GM12873 (cell line): ENCODE results near the gene ADAM8.

ENCODE experiments used
- TF ChIP-seq, protein P1 (sequence below): IDR thresholded peaks from 2 replicates; pipeline ENCODE4 v1.5.1; 2012; ENCODE audit warnings: low read depth, mild to moderate bottlenecking, moderate library complexity, low read length, control low read depth; ENCODE audit not compliant: insufficient read depth; ENCODE audit errors: missing control alignments

The ADAM8 gene

DNA sequence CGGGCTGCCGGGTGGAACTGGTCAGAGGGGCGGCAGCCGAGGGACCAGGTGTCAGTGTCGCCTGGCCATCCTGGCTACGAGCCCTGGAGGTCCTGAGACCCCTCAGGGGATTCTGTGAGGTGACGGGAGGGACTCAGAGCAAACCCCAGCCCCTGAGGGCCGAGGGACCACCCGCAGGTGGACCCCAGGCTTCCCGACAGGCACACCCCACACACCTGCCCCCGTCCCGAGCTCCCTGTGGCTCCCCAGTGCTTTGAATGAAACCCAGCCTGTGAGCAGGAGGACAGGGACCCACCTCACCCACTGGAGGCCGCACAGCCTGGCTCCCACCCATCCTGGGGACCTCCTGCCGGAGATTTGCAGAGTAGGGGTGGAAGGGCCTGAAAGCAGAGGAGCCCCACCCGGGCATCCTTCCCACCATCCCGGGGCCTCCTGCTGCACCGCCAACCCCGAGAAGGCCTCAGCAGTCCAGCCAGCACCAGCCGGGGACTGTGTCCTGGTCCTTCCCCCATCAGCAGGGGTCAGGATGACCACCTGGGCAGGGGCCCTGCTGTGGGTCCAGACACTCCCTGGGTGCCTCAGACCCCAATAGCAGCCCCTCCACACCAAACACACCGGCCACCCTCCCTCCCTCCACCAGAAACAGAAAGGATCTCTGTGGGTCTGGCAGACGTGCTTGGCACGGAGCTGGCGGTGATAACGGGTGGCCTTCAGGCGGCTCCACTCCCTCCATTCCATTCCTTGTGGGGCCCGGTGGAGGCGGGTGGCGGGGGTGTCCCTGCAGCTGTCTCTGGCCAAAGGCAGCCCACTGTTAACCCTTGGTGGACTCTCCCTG, 25.1 kb downstream of the ADAM8 start:
- TF ChIP-seq, protein P1, sequence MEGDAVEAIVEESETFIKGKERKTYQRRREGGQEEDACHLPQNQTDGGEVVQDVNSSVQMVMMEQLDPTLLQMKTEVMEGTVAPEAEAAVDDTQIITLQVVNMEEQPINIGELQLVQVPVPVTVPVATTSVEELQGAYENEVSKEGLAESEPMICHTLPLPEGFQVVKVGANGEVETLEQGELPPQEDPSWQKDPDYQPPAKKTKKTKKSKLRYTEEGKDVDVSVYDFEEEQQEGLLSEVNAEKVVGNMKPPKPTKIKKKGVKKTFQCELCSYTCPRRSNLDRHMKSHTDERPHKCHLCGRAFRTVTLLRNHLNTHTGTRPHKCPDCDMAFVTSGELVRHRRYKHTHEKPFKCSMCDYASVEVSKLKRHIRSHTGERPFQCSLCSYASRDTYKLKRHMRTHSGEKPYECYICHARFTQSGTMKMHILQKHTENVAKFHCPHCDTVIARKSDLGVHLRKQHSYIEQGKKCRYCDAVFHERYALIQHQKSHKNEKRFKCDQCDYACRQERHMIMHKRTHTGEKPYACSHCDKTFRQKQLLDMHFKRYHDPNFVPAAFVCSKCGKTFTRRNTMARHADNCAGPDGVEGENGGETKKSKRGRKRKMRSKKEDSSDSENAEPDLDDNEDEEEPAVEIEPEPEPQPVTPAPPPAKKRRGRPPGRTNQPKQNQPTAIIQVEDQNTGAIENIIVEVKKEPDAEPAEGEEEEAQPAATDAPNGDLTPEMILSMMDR, result no peak

DNA sequence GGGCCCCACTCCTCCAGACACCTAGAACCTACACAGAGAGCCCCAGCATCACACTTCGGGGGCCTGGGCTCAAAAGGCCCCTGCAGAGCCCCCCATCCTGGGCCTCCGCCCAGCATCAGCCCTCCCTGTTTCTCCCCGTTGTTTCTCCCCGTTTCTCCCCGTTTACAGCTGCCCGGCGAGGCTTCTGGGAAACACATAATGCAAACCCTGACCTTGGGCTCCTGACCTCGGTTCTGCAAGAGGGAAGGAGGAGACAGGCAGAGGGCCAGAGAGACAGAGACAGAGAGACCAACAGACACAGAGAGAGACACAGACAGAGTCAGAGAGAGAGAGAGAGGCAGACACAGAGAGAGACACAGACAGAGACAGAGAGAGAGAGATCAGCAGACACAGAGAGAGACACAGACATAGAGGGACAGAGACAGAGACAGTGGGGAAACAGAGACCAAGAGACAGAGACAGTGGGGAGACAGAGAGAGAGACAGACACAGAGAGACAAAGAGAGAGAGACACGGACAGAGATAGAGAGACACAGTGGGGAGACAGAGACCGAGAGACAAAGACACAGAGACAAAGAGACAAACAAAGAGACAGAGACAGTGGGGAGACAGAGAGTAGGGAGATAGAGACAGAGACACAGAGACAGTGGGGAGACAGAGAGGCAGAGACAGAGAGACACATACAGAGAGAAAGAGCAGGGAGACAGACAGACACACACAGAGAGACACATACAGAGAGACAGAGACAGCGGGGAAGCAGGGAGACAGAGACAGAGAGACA, 26.5 kb downstream of the ADAM8 start:
- TF ChIP-seq, protein P1, result no peak

DNA sequence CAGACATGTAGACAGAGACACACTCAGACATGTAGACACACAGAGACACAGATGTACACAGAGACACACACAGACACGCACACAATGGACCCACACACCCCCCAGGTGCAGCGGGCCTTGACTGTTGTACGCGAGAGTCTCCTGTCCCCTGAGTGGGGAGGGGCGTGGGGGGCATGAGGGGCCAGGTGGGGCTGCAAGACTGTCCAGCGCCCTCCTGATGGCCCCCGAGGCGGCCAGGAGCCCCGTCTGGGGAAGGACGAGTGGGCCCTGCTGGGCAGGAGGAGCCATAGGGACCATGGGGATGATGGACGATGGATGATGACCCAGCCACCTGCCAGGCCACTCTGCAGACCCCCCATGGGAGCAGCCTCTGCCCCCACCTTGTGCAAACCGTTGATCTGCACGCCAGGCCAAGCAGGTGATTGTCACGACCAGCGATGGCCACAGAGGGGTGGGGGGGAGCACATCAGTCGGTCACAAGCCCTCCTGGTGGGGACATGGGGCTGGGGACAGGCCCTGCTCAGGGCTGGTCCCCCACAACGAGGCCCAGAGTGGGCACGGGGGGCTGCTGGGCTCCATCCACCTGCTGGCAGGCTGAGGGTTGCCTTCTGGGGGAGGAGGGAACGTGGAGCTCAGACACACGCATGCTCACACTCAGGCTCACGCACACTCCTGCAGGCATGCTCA, 27.4 kb downstream of the ADAM8 start:
- TF ChIP-seq, protein P1, result no peak

DNA sequence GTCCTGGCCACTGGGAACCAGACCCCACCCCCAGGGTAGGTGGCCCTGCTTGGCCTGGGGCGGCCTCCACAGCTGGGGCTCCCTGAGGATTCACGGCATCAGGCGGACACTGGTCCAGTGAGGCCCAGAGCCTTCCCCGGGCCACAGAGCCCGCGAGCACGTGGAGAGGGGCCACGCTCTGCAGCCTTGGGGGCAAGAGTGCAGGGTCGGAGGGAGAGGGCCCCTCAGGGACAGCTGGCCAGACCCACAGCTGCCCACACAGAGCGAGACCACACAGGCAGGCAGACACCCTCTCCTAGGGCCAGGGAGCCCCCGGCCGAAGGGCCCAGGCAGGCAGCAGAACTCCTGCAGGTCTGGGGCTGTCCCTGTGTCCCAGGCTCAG, 28.3 kb downstream of the ADAM8 start:
- TF ChIP-seq, protein P1, result no peak

DNA sequence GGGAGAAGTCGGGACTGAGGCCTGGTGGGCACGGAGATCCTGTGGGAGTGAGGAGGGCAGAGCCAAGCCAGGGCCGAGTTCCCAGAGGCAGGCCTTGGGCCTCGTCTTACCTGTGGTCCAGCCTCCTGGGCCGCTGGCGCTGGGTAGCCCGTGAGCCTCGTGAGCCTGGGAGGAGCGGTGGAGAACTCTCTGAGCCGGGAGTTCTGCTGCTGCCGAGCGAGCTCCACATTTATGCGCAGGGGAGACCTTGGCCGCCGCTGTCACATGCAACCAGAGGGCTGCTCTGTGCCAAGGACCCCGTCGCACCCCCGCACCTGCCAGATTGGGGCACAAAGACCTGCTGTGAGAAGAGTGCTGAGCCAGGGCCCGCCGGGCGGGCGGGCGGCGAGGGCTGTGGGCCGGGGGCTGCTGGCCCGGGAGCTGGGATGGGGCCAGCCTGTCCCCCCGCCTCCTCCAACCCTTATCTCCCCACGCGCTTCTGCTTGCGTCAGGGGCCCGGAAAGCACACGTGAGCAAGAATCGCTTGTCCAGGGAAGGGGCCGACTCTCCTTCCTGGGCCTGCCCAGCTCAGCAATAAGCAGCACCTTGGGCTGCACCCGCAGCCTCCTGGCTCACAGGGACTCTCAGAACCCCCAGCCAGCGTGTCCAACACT, 28.9 kb downstream of the ADAM8 start:
- TF ChIP-seq, protein P1, result no peak

DNA sequence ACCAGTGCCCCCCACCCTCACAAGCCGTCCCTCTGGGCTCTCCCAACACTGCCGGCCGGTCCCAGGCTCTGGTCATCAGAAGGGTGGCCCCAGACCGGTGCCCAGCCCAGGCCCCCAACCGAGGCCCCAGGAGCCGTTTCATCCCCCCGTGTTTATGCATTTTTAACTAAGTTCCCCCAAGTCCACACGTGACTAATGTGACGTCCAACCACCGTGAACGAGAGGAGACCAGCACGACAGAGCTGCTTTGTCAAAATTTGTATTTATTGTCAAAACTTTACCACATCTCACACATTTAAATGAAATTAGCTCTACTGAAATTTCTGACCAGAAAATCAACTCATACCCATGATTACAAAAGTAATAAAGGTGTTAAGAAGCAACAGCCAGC, 30.4 kb downstream of the ADAM8 start:
- TF ChIP-seq, protein P1, result no peak
